HG02870 (cell line): ENCODE results near the gene HASPIN.
A peak's percentile ranks its signal among the peaks of the same experiment; 100 is the strongest.

Source experiments
- ATAC-seq: cut with Tn5 transposase; IDR thresholded peaks from one replicate; pipeline ENCODE4 v1.9.1; 2021; ENCODE audit warnings: mild to moderate bottlenecking, moderate library complexity; ENCODE audit not compliant: unreplicated experiment

Gene HASPIN

GRCh38 chr17:3723556-3724377, at the start of gene HASPIN:
TSS of gene HASPIN (plus strand) at chr17:3723903. CDS start at chr17:3723936, 33 bp downstream.
- ATAC-seq: peak; percentile 86

- ATAC-seq: no peak
Observed at GRCh38 chr17:3675886-3676285, 47.8 kb upstream of the HASPIN start.

GRCh38 chr17:3678095-3678820, 45.4 kb upstream of the HASPIN start:
- no peak for ATAC-seq

- no peak for ATAC-seq
Observed at GRCh38 chr17:3678821-3679530, 44.7 kb upstream of the HASPIN start.

GRCh38 chr17:3679531-3680126, 44.1 kb upstream of the HASPIN start:
- ATAC-seq: no peak

GRCh38 chr17:3681057-3681456, 42.6 kb upstream of the HASPIN start:
- ATAC-seq: no peak

GRCh38 chr17:3681565-3681964, 42.1 kb upstream of the HASPIN start:
- no peak for ATAC-seq

GRCh38 chr17:3682033-3682432, 41.7 kb upstream of the HASPIN start:
- ATAC-seq: no peak

GRCh38 chr17:3683054-3683511, 40.6 kb upstream of the HASPIN start:
- ATAC-seq: peak; percentile 50

GRCh38 chr17:3685174-3685573, 38.5 kb upstream of the HASPIN start:
- ATAC-seq: no peak

GRCh38 chr17:3688027-3688553, 35.6 kb upstream of the HASPIN start:
- ATAC-seq: no peak

GRCh38 chr17:3688852-3689261, 34.8 kb upstream of the HASPIN start:
- no peak for ATAC-seq

GRCh38 chr17:3689262-3690093, 34.2 kb upstream of the HASPIN start:
- ATAC-seq: no peak

- ATAC-seq: no peak
Observed at GRCh38 chr17:3690094-3690715, 33.5 kb upstream of the HASPIN start.

GRCh38 chr17:3691617-3692067, 32.1 kb upstream of the HASPIN start:
- no peak for ATAC-seq

GRCh38 chr17:3692346-3692745, 31.4 kb upstream of the HASPIN start:
- no peak for ATAC-seq

- ATAC-seq: no peak
Observed at GRCh38 chr17:3693141-3693540, 30.6 kb upstream of the HASPIN start.

GRCh38 chr17:3693829-3694231, 29.9 kb upstream of the HASPIN start:
- ATAC-seq: peak; percentile 62

GRCh38 chr17:3695129-3695722, 28.5 kb upstream of the HASPIN start:
- ATAC-seq: no peak
